ENCODE measurements around the gene TTLL12. TPM values are rescaled to one million over a fixed set of nuclear protein-coding genes. Genes with fewer than 3 reads are reported as not detected.

The TTLL12 gene
- total and polyA plus RNA-seq, 5 donors from 2014 or later = 14.1 to 23.7 (median 21.6) TPM

DNA sequence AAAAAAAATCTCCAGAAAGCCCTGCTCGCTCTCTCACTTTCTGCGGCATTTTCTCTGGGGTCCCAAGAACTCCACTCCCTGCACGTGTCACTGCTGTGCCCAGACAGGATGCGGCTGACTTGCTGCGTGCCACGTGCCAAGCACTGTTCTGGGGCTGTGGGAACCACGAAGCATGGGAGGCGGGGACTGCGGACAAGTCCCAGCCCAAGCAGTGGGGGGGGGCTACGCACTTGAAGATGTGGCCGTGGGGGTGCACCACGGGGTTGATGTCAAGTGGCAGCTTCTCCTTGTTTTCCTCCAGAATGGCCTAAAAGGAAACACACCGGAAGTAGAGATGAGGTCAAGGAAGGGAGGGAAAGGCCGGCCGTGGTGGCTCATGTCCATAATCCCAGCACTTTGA is 10.8 kb downstream of the TTLL12 start:
- Mint-ChIP-seq H3K27ac (no peak overlapping the region), H3K9me3 (no peaks in the 10 kb centered on the region), H3K27me3 (no peaks in the 10 kb centered on the region), H3K4me1 (no peaks in the 10 kb centered on the region), H3K4me3 (no peak overlapping the region), H3K36me3 (peaks cover 7% of the 10 kb centered on the region)
- no peak for DNase-seq
- Histone ChIP-seq H3K9me3 (ENCODE audit: control insufficient read depth in 2 of 2, low read length in 2 of 2) (no peaks in the 10 kb centered on the region), H3K4me3 (ENCODE audit: low read depth, low read length) (no peak overlapping the region), H3K4me1 (ENCODE audit: control insufficient read depth, insufficient read depth, low read length, poor library complexity, severe bottlenecking) (peaks cover 3% of the 10 kb centered on the region), H3K27me3 (ENCODE audit: control insufficient read depth, insufficient read depth, low read length) (no peaks in the 10 kb centered on the region), H3K36me3 (ENCODE audit: control insufficient read depth, insufficient read depth, low read length) (peaks cover 21% of the 10 kb centered on the region), H3K27ac (ENCODE audit: insufficient read depth, low read length, poor library complexity, severe bottlenecking) (no peak overlapping the region)
- ATAC-seq (ENCODE audit: low read depth in 2 of 2) = no peak

DNA sequence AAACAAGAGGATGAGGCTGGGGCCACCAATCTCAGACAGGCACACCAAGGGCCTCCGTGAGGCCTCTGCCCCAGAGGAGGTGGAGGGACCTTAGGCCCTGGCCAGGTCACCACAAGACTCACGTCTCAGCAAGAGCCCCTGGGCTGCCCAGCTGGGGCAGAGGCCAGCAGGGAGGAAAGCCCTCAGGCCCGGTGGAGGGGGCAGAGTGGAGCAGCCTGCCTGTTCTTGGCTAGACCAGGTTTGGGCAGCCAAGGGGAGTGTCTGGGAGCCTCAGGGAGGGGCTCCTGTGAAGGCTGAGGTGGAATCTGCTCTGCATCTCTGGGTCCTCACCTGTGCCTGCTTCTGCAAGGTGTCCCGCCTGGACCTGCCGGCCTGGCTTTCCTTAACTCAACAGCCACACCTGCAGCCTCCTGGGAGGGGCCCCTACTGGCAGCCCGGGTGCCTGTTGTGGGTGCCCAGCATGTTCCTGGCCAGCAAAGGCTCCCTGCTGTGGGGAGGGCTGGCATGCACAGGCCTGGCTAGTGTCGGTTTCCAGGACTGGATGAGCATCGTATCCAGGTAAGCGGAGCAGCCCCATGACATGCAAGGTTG is 11.9 kb downstream of the TTLL12 start:
- Mint-ChIP-seq H3K9me3 (no peaks in the 10 kb centered on the region), H3K4me1 (no peaks in the 10 kb centered on the region), H3K4me3 (no peak overlapping the region), H3K27me3 (no peaks in the 10 kb centered on the region), H3K27ac (no peak overlapping the region), H3K36me3 (peaks cover 11% of the 10 kb centered on the region)
- no peaks in the 10 kb centered on the region for H3K27me3 ChIP-seq (ENCODE audit: control insufficient read depth, insufficient read depth, low read length)
- no peak overlapping the region for H3K4me3 ChIP-seq (ENCODE audit: low read depth, low read length)
- no peaks in the 10 kb centered on the region for H3K9me3 ChIP-seq (ENCODE audit: control insufficient read depth in 2 of 2, low read length in 2 of 2)
- peaks cover 3% of the 10 kb centered on the region for H3K4me1 ChIP-seq (ENCODE audit: control insufficient read depth, insufficient read depth, low read length, poor library complexity, severe bottlenecking)
- ATAC-seq (ENCODE audit: low read depth in 2 of 2) = no peak
- DNase-seq = no peak
- H3K36me3 ChIP-seq (ENCODE audit: control insufficient read depth, insufficient read depth, low read length) = peaks cover 24% of the 10 kb centered on the region
- no peak overlapping the region for H3K27ac ChIP-seq (ENCODE audit: insufficient read depth, low read length, poor library complexity, severe bottlenecking)

DNA sequence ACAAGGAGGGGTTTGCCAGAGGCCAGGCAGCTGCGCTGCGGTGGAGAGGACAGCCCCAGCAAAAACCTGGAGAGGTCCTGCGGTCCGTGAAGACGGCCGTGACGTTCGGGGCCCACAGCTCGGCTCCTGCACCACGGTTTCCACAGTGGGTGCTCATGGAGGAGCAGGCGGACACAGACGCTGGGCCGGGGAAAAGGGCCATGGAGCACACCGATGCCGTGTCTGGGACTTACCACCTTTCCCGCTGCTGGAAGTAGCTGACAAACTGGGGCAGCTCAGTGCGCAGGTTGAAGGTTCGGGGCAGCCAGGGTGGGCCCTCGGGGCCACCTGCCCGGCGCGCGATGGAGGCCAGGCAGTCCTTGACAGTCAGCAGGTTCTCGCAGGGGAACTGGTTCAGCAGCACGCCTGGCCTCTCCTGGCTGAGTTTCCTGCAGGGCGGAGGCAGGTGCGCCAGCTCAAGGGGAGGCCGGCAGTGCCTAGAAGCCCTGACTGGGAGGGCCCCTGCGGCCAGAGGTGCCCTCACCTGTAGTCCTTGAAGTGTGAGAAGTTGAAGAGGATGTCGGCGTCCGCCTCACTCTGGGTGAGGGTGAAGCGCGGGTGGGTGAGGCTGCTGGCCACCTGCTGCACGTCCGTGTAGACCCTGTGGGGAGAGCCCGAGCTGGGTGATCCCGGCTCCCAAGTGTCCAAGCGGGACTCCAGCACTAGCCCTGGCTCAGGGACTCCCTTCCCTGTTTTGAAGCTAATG is 12.8 kb downstream of the TTLL12 start:
- Histone ChIP-seq H3K4me3 (ENCODE audit: low read depth, low read length) (no peak overlapping the region), H3K4me1 (ENCODE audit: control insufficient read depth, insufficient read depth, low read length, poor library complexity, severe bottlenecking) (peaks cover 3% of the 10 kb centered on the region), H3K9me3 (ENCODE audit: control insufficient read depth in 2 of 2, low read length in 2 of 2) (no peaks in the 10 kb centered on the region), H3K27ac (ENCODE audit: insufficient read depth, low read length, poor library complexity, severe bottlenecking) (no peak overlapping the region), H3K27me3 (ENCODE audit: control insufficient read depth, insufficient read depth, low read length) (no peaks in the 10 kb centered on the region), H3K36me3 (ENCODE audit: control insufficient read depth, insufficient read depth, low read length) (peaks cover 18% of the 10 kb centered on the region)
- no peak for ATAC-seq (ENCODE audit: low read depth in 2 of 2)
- DNase-seq = no peak
- Mint-ChIP-seq H3K4me1 (no peaks in the 10 kb centered on the region), H3K9me3 (no peaks in the 10 kb centered on the region), H3K36me3 (peaks cover 11% of the 10 kb centered on the region), H3K4me3 (no peak overlapping the region), H3K27me3 (no peaks in the 10 kb centered on the region), H3K27ac (no peak overlapping the region)

DNA sequence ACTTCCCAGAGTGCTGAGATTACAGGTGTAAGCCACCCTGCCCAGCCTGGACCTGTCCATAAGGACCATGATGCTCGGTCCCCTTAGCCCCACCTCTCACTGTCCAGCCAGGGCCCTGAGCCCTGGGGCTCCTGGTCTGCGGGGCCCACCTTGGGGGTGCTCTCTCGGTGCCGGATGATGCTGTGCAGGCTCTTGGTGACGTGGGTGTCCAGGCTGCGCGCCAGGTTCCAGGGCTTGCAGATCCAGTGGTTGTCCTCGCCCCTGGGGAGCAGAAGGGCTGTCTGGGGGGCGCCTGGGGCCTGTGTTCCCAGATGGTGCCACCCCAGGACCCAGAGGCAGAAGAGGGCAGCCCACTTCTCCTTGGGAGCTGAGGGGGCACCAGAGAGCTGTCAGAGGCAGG is 13.4 kb downstream of the TTLL12 start:
- no peaks in the 10 kb centered on the region for H3K4me1 Mint-ChIP-seq
- ATAC-seq (ENCODE audit: low read depth in 2 of 2) (no peak), DNase-seq (no peak)
- no peaks in the 10 kb centered on the region for H3K9me3 Mint-ChIP-seq
- Histone ChIP-seq H3K4me3 (ENCODE audit: low read depth, low read length) (no peak overlapping the region), H3K4me1 (ENCODE audit: control insufficient read depth, insufficient read depth, low read length, poor library complexity, severe bottlenecking) (peaks cover 3% of the 10 kb centered on the region), H3K9me3 (ENCODE audit: control insufficient read depth in 2 of 2, low read length in 2 of 2) (no peaks in the 10 kb centered on the region), H3K27me3 (ENCODE audit: control insufficient read depth, insufficient read depth, low read length) (no peaks in the 10 kb centered on the region), H3K27ac (ENCODE audit: insufficient read depth, low read length, poor library complexity, severe bottlenecking) (no peak overlapping the region), H3K36me3 (ENCODE audit: control insufficient read depth, insufficient read depth, low read length) (peaks cover 14% of the 10 kb centered on the region)
- H3K36me3 Mint-ChIP-seq = peaks cover 11% of the 10 kb centered on the region
- no peaks in the 10 kb centered on the region for H3K27me3 Mint-ChIP-seq
- no peak overlapping the region for H3K4me3 Mint-ChIP-seq
- H3K27ac Mint-ChIP-seq = no peak overlapping the region

DNA sequence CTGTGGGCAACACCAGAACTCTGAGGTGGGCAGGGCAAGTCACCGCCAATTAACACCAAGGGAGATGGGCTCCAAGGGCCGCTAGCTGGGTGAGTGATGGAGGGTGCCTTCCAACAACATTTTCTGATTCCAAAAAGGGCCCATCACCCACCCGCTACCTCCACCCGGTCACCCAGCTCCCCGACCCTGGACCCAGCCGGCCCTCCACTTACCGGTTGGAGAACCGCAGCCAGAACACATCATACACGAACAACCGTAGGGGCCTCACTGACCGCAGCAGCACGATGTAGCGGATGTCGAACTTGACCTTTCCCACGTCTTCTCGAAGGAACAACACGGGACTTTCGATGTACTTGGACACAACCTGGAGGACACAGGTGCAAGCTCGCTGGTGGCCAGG is 14.7 kb downstream of the TTLL12 start:
- H3K27me3 Mint-ChIP-seq = no peaks in the 10 kb centered on the region
- H3K4me3 Mint-ChIP-seq = no peak overlapping the region
- no peak overlapping the region for H3K4me3 ChIP-seq (ENCODE audit: low read depth, low read length)
- H3K4me1 Mint-ChIP-seq = no peaks in the 10 kb centered on the region
- H3K36me3 ChIP-seq (ENCODE audit: control insufficient read depth, insufficient read depth, low read length) = peaks cover 19% of the 10 kb centered on the region
- H3K36me3 Mint-ChIP-seq = peaks cover 11% of the 10 kb centered on the region
- H3K27ac ChIP-seq (ENCODE audit: insufficient read depth, low read length, poor library complexity, severe bottlenecking) = no peak overlapping the region
- ATAC-seq (ENCODE audit: low read depth in 2 of 2) (no peak), DNase-seq (no peak)
- H3K27me3 ChIP-seq (ENCODE audit: control insufficient read depth, insufficient read depth, low read length) = no peaks in the 10 kb centered on the region
- no peaks in the 10 kb centered on the region for H3K9me3 ChIP-seq (ENCODE audit: control insufficient read depth in 2 of 2, low read length in 2 of 2)
- peaks cover 3% of the 10 kb centered on the region for H3K4me1 ChIP-seq (ENCODE audit: control insufficient read depth, insufficient read depth, low read length, poor library complexity, severe bottlenecking)
- no peak overlapping the region for H3K27ac Mint-ChIP-seq
- H3K9me3 Mint-ChIP-seq = no peaks in the 10 kb centered on the region

DNA sequence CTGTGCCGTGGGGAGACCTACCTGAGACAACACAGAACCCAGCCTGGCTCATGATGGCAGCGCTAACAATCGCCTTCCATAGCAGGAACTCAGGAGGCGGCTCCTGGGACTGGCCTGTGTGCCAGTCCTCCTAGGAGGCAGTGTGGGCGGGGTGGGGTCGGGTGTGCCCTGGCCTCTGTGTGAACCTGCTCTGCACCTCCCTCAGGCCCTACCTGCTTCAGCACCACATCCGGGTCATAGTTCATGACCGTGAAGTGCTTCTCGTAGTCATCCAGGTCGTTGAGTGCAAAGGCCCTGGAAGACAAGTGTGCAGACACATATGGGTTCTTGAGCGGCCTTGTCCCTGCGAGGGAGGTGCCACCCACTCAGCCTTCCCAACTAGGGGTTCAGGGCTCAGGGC is 15.3 kb downstream of the TTLL12 start:
- Mint-ChIP-seq H3K27ac (no peak overlapping the region), H3K27me3 (no peaks in the 10 kb centered on the region), H3K4me3 (no peak overlapping the region), H3K4me1 (no peaks in the 10 kb centered on the region), H3K9me3 (no peaks in the 10 kb centered on the region), H3K36me3 (peaks cover 11% of the 10 kb centered on the region)
- Histone ChIP-seq H3K36me3 (ENCODE audit: control insufficient read depth, insufficient read depth, low read length) (peaks cover 19% of the 10 kb centered on the region), H3K4me3 (ENCODE audit: low read depth, low read length) (no peak overlapping the region), H3K27me3 (ENCODE audit: control insufficient read depth, insufficient read depth, low read length) (no peaks in the 10 kb centered on the region), H3K27ac (ENCODE audit: insufficient read depth, low read length, poor library complexity, severe bottlenecking) (no peak overlapping the region), H3K9me3 (ENCODE audit: control insufficient read depth in 2 of 2, low read length in 2 of 2) (no peaks in the 10 kb centered on the region), H3K4me1 (ENCODE audit: control insufficient read depth, insufficient read depth, low read length, poor library complexity, severe bottlenecking) (peaks cover 3% of the 10 kb centered on the region)
- ATAC-seq (ENCODE audit: low read depth in 2 of 2) (no peak), DNase-seq (no peak)

DNA sequence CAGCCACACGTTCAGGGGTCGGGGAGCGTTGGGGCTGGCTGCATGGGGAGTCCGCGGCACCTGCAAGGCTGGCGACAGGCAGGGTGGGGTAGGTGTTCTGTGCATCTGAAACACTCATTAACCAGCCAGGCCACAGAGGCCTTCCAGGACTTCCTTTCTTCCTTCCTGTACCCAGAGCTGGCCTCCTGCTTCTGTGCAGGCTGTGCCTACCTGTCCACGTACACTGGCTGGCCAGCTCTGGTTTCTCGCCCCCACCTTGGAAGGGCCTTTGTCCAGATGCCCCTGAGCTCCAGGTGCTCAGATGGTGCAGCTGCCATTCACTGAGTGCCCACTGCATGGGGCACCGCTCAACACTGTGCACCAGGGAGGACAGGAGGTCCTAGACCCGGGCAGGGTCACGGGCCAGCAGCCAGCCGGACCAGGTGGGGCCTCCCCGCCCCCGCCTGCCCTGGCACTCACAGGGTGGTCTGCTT is 15.9 kb downstream of the TTLL12 start:
- no peak overlapping the region for H3K27ac Mint-ChIP-seq
- Histone ChIP-seq H3K9me3 (ENCODE audit: control insufficient read depth in 2 of 2, low read length in 2 of 2) (no peaks in the 10 kb centered on the region), H3K27me3 (ENCODE audit: control insufficient read depth, insufficient read depth, low read length) (no peaks in the 10 kb centered on the region), H3K4me1 (ENCODE audit: control insufficient read depth, insufficient read depth, low read length, poor library complexity, severe bottlenecking) (peaks cover 3% of the 10 kb centered on the region), H3K27ac (ENCODE audit: insufficient read depth, low read length, poor library complexity, severe bottlenecking) (no peak overlapping the region), H3K4me3 (ENCODE audit: low read depth, low read length) (no peak overlapping the region), H3K36me3 (ENCODE audit: control insufficient read depth, insufficient read depth, low read length) (peaks cover 19% of the 10 kb centered on the region)
- H3K4me3 Mint-ChIP-seq = no peak overlapping the region
- no peaks in the 10 kb centered on the region for H3K27me3 Mint-ChIP-seq
- peaks cover 11% of the 10 kb centered on the region for H3K36me3 Mint-ChIP-seq
- no peak for DNase-seq
- H3K9me3 Mint-ChIP-seq = no peaks in the 10 kb centered on the region
- no peak for ATAC-seq (ENCODE audit: low read depth in 2 of 2)
- no peaks in the 10 kb centered on the region for H3K4me1 Mint-ChIP-seq

DNA sequence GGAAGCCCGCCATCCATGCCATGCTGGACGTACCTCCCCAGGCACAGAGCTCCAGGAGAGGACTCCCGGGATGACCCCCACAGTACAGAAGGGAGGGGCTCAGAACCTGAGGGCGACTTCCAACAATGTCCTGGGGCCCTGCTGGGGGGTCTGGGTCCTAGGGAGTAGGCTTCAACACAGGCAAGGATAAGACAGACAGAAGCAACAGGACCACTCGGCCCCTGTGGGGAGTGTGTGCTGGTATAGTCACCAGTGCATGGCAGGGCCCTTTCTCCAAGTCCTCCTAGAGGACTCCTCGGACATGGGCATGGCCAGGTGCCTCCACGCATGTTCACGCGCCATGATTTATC is 16.8 kb downstream of the TTLL12 start:
- Mint-ChIP-seq H3K4me3 (no peak overlapping the region), H3K36me3 (peaks cover 11% of the 10 kb centered on the region), H3K4me1 (no peaks in the 10 kb centered on the region), H3K27ac (no peak overlapping the region), H3K27me3 (no peaks in the 10 kb centered on the region), H3K9me3 (no peaks in the 10 kb centered on the region)
- Histone ChIP-seq H3K27me3 (ENCODE audit: control insufficient read depth, insufficient read depth, low read length) (no peaks in the 10 kb centered on the region), H3K9me3 (ENCODE audit: control insufficient read depth in 2 of 2, low read length in 2 of 2) (no peaks in the 10 kb centered on the region), H3K4me1 (ENCODE audit: control insufficient read depth, insufficient read depth, low read length, poor library complexity, severe bottlenecking) (peaks cover 3% of the 10 kb centered on the region), H3K27ac (ENCODE audit: insufficient read depth, low read length, poor library complexity, severe bottlenecking) (no peak overlapping the region), H3K4me3 (ENCODE audit: low read depth, low read length) (no peak overlapping the region), H3K36me3 (ENCODE audit: control insufficient read depth, insufficient read depth, low read length) (peaks cover 19% of the 10 kb centered on the region)
- DNase-seq (no peak), ATAC-seq (ENCODE audit: low read depth in 2 of 2) (no peak)
